GM08714 (cell line): ENCODE results near the gene PLCB1.

Experiments used
- H3K4me3 ChIP-seq: fragments of 200-500 bp; sonication (Bioruptor generic); 2 replicates; pipeline ENCODE4 v1.5.1; 2014; ENCODE audit warnings: mild to moderate bottlenecking, low read length, inconsistent platforms
- ZNF274 ChIP-seq: IDR thresholded peaks from 2 replicates; pipeline ENCODE4 v1.6.1; 2012; ENCODE audit warnings: mild to moderate bottlenecking, low read depth, low read length

PLCB1 gene

GRCh38 chr20:8534368-8535160 lies 402.5 kb downstream of the PLCB1 start:
- H3K4me3 ChIP-seq, result no peak overlapping the region
- no peak for TF ChIP-seq ZNF274

GRCh38 chr20:8535403-8536261 lies 403.6 kb downstream of the PLCB1 start:
- TF ChIP-seq ZNF274, result no peak
- H3K4me3 ChIP-seq, result no peak overlapping the region

- no peak for TF ChIP-seq ZNF274
- no peak overlapping the region for H3K4me3 ChIP-seq
Measured at GRCh38 chr20:8536262-8536618, 404.2 kb downstream of the PLCB1 start.

GRCh38 chr20:8540466-8540865 lies 408.4 kb downstream of the PLCB1 start:
- TF ChIP-seq ZNF274, result no peak
- H3K4me3 ChIP-seq, result no peak overlapping the region

DNA sequence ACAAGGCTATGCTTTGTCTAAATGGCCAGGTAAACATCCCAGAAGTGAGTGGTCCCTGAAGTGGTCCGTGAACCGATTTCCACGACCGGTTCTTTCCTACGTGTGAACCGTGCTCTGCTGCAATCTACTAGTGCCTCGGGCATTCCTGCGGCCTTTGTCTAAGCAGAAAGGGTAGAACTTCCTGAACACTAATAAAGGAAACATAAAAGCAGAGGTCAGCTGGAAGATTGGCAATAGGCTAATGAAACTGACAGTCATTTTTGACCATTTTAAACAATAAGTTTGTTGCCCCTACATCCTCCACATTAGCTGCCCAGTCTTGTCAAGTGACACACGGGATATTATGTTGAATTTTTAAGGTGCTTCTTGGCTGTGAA lies 410.0 kb downstream of the PLCB1 start:
- no peak for TF ChIP-seq ZNF274
- no peak overlapping the region for H3K4me3 ChIP-seq

DNA sequence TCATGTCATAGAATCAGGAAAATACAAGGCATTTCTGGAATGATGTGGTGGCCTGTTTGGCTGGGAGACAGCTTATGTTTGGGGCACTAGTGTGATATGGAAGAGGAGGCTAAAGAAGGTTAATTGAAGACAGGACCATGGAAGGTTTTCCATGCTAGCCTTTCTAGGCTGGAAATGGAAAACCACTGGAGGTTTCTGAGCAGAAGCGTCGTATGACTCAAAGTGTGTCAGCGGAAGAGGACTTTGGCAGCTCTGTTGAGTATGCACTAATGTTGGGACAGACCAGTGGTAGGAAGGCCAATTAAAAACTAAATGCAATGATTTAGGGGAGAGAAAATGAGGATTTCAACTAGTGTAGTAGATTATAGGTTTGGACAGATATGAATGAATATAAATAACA lies 413.1 kb downstream of the PLCB1 start:
- TF ChIP-seq ZNF274, result no peak
- H3K4me3 ChIP-seq, result no peak overlapping the region

GRCh38 chr20:8547035-8547650 lies 415.1 kb downstream of the PLCB1 start:
- H3K4me3 ChIP-seq, result no peak overlapping the region
- no peak for TF ChIP-seq ZNF274

GRCh38 chr20:8547968-8548588 lies 416.0 kb downstream of the PLCB1 start:
- TF ChIP-seq ZNF274, result no peak
- no peak overlapping the region for H3K4me3 ChIP-seq

DNA sequence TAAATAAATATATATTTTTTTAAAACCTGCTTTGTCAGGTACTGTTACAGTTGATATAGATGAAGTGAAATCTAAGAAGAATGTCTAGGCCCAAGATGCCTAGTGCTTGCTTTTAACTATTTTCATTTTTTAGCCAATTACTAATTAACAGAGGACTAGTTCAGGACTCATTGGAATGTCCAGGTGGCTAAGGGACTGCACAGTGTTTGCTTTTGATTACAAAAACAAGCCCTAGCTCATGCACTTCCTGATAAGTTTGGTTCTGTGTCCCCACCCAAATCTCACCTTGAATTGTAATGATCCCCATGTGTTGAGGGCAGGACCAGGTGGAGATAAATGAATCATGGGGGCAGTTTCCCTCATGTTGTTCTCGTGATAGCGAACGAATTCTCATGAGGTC lies 417.1 kb downstream of the PLCB1 start:
- no peak for TF ChIP-seq ZNF274
- H3K4me3 ChIP-seq, result no peak overlapping the region

- TF ChIP-seq ZNF274, result no peak
Measured at GRCh38 chr20:8557711-8558110, 425.6 kb downstream of the PLCB1 start.

GRCh38 chr20:8562356-8562755 lies 430.3 kb downstream of the PLCB1 start:
- no peak overlapping the region for H3K4me3 ChIP-seq
- no peak for TF ChIP-seq ZNF274

More at GRCh38 chr20:8557711-8558110, 425.6 kb downstream of the PLCB1 start:
- no peak overlapping the region for H3K4me3 ChIP-seq

DNA sequence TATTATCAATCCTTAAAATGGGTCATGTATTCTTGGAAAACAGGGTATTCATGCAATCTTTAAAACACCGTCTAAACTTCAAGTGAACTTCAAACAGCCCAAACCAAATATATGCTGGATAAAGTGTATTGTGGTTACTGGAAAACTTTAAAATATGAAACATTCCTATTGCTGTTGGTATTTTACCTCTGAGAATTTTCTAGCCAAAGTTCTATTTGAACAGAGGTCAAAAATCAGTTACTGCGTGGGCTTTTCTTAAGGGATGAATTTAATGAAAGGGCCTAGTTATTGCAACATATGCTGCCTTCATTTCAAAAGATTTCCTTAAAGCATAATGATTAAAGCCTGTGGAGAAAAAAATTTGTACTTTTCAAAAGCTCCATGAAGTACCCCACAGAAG lies 436.0 kb downstream of the PLCB1 start:
- TF ChIP-seq ZNF274, result no peak
- H3K4me3 ChIP-seq, result no peak overlapping the region

- no peak overlapping the region for H3K4me3 ChIP-seq
- no peak for TF ChIP-seq ZNF274
Measured at GRCh38 chr20:8569766-8570165, 437.7 kb downstream of the PLCB1 start.

DNA sequence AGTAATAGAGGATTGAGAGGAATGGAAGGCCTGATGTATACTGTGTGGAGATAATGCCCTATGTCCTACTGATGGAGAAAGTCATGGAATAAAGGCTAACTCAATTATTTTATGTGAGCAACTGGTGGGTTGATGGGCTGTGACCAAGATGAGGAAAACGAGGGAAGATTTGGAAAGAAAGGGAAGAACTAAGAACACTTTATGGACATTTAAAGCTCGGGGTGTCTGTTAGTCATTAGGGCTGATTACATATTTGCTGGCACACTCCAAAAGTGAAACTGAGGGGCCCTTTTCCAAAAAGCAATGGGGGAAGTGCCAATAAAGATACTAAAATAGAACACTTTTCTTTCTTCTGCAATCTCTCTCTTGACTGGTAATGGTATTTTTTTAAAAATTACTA lies 439.5 kb downstream of the PLCB1 start:
- no peak overlapping the region for H3K4me3 ChIP-seq
- no peak for TF ChIP-seq ZNF274
